Ishikawa (cell line): ENCODE data around the gene ATXN1.

ENCODE experiments used
- CEBPB ChIP-seq: IDR thresholded peaks from 2 replicates; pipeline ENCODE4 v1.6.1; 2012
- CREB1 ChIP-seq: IDR thresholded peaks from 2 replicates; pipeline ENCODE4 v1.6.1; 2012; ENCODE audit warnings: low read depth
- EGR1 ChIP-seq: IDR thresholded peaks from 2 replicates; pipeline ENCODE4 v1.6.1; 2012
- EP300 ChIP-seq: IDR thresholded peaks from 2 replicates; pipeline ENCODE4 v1.6.1; 2012; ENCODE audit warnings: borderline replicate concordance
- FOXM1 ChIP-seq: IDR thresholded peaks from 2 replicates; pipeline ENCODE4 v1.6.1; 2012; ENCODE audit warnings: low read depth, borderline replicate concordance
- MAX ChIP-seq: IDR thresholded peaks from 2 replicates; pipeline ENCODE4 v1.6.1; 2012
- NFIC ChIP-seq: IDR thresholded peaks from 2 replicates; pipeline ENCODE4 v1.6.1; 2012
- RAD21 ChIP-seq: IDR thresholded peaks from 2 replicates; pipeline ENCODE4 v1.6.1; 2012; ENCODE audit warnings: low read depth
- REST ChIP-seq: IDR thresholded peaks from 2 replicates; pipeline ENCODE4 v1.6.1; 2012; ENCODE audit warnings: low read depth, mild to moderate bottlenecking
- TAF1 ChIP-seq: IDR thresholded peaks from 2 replicates; pipeline ENCODE4 v1.6.1; 2012; ENCODE audit warnings: low read depth, mild to moderate bottlenecking
- TCF12 ChIP-seq: IDR thresholded peaks from 2 replicates; pipeline ENCODE4 v1.6.1; 2012; ENCODE audit warnings: low read depth
- TEAD4 ChIP-seq: IDR thresholded peaks from 2 replicates; pipeline ENCODE4 v1.6.1; 2012
- YY1 ChIP-seq: IDR thresholded peaks from 2 replicates; pipeline ENCODE4 v1.6.1; 2012; ENCODE audit warnings: low read depth
- ZBTB7A ChIP-seq: IDR thresholded peaks from 2 replicates; pipeline ENCODE4 v1.6.1; 2012; ENCODE audit warnings: low read depth
- TF ChIP-seq, protein P1 (sequence below): IDR thresholded peaks from 2 replicates; pipeline ENCODE4 v1.6.1; 2012

Gene ATXN1

DNA sequence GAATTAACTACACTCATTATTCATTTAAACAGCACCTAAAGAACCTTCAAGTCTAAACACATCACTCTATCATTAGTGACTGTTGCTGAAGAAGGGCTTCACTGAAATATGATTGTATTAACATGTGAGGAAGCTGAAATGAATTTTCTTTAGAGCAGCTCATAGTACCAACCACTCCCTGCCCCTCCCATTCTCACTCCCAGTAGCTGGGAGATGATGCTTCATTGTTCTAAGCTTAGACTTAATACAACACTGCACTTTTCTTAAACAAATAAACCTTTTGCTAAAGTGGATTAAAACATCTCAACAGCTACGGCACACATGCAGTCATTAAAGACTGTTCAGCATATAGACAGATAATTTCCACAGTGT is 63.1 kb downstream of the ATXN1 start:
- TF ChIP-seq TCF12 (no peak), ZBTB7A (no peak), CEBPB (no peak)

DNA sequence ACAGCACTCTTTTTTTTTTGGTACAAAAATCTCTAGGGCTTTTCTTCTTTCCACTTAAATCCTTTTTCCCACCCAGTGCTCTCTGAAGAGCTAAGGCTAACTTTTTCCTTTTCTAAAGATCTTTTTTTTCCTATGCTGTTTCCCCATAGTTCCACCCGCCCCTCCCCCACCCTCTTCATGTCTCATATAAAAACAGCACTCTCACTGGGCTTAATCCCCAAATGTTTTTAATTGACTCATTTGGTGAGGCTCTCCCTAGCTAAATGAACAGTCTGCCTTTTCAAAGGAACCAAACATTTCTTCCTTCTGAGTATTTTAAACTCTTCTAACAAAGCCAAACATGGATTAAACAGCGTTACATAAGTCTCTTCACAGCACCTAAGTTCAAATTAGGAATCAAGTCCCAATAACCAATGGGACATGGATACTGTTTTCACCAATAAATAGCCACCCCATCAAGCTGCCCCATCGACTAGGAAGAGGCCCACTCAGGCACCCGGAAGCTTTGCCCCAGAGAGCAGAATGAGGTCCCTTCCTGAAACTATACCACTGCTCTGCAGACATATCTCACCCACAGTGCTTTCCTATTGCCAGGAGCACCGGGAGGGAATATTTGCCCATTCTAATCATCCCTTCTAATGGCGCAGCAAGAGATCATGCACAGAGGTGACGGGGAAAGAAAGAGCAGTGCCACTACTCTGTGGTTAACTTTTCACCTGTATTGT is 63.7 kb downstream of the ATXN1 start:
- TF ChIP-seq MAX (no peak), CEBPB (no peak), FOXM1 (no peak), TEAD4 (no peak), EGR1 (no peak), TCF12 (no peak), EP300 (no peak), NFIC (no peak)
- TF ChIP-seq, protein P1, sequence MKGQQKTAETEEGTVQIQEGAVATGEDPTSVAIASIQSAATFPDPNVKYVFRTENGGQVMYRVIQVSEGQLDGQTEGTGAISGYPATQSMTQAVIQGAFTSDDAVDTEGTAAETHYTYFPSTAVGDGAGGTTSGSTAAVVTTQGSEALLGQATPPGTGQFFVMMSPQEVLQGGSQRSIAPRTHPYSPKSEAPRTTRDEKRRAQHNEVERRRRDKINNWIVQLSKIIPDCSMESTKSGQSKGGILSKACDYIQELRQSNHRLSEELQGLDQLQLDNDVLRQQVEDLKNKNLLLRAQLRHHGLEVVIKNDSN, result no peak

DNA sequence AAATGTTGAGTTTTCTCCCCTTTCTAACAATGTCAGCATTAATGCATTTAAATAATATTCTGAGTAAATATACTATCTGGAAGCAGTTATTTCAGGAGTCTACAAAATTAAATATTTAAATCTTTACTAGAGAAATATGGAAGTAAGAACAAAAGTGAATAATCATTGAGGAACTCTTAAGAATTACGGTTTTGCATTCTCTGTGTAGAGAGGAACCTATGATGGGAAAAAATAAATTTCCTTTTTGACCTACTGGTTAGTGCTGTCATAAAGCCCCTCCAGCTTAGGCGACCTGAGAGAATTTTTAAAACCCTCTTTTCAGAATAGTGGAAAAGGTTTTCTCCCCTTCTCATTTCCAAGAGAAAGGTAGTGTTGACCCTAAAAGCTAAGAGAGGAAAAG is 64.8 kb downstream of the ATXN1 start:
- no peak for TF ChIP-seq ZBTB7A
- no peak for TF ChIP-seq TAF1
- TF ChIP-seq CREB1, result no peak
- TF ChIP-seq CEBPB, result no peak
- no peak for TF ChIP-seq EGR1

- TF ChIP-seq, protein P1, result no peak
- TF ChIP-seq CREB1, result no peak
- TF ChIP-seq TCF12, result no peak
- no peak for TF ChIP-seq EGR1
These were observed 66.3 kb downstream of the ATXN1 start for GRCh38 chr6:16694781-16695578.

- TF ChIP-seq EP300 (no peak), MAX (no peak), FOXM1 (no peak), RAD21 (no peak), ZBTB7A (no peak), REST (no peak), TCF12 (no peak), YY1 (no peak)
These were observed 69.9 kb downstream of the ATXN1 start for GRCh38 chr6:16691324-16691723.

GRCh38 chr6:16690608-16691142 is 70.6 kb downstream of the ATXN1 start:
- TF ChIP-seq ZBTB7A (no peak), EP300 (no peak), REST (no peak), FOXM1 (no peak), RAD21 (no peak), MAX (no peak), EGR1 (no peak), TCF12 (no peak), NFIC (no peak)
- TF ChIP-seq, protein P1, result no peak
